ENCODE data around the gene SZT2.

SZT2 gene

DNA sequence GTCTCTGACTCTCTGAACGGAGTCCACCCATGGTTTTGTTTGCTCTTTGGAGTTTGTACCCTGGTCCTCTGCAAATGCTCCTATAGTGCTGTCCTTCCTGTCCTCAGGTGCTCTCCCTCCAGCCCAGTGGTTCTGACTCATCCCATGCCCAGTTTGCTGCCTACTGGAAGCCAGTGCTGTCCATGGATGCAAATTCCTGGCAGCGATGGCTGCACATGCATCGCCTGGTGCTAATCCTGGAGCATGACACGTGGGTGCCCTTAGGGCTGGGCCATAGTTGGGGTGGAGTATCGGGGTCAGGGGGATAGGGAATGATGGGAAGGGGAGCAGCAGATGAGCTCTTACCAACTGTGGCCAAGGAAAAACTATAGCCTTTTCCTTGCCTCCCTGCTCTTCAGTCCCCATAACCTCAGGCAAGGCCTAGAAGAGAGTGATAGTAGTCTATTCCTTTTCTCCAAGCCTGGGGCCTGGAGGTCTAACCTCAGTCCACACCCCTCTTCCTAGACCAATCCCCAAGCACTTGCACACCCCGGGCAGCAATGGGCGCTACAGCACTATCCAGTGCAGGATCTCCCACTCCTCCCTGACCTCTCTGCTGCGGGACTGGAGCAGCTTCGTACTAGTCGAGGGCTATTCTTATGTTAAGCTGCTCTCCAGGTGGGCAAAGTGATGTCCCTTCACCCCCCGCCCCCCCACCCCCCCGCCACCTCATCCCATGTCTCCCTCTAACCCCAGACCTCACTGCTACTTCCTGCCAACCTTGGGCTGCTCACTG, 32.5 kb downstream of the SZT2 start:
- Histone ChIP-seq H3K27ac (ENCODE audit: low read depth in 2 of 2, low read length in 2 of 2) (no peak overlapping the region), H3K4me1 (ENCODE audit: control insufficient read depth in 2 of 2, insufficient read depth in 2 of 2, low read length in 2 of 2) (peaks cover 0 to 3% of the 10 kb centered on the region in 2 donors), H3K27me3 (ENCODE audit: control insufficient read depth in 2 of 2, insufficient read depth in 2 of 2, low read length in 2 of 2) (no peaks in the 10 kb centered on the region), H3K4me3 (ENCODE audit: low read length in 2 of 2) (no peak overlapping the region), H3K9me3 (ENCODE audit: control insufficient read depth in 2 of 2, low read length in 2 of 2) (peaks cover 0 to 2% of the 10 kb centered on the region in 2 donors), H3K36me3 (ENCODE audit: control insufficient read depth in 2 of 2, insufficient read depth in 2 of 2, low read length in 2 of 2) (peaks cover 90 to 93% of the 10 kb centered on the region in 2 donors), H3K9ac (ENCODE audit: low read depth in 1 of 2, low read length in 2 of 2) (no peak overlapping the region)

- Histone ChIP-seq H3K4me3 (ENCODE audit: low read length in 2 of 2) (no peak overlapping the region), H3K4me1 (ENCODE audit: control insufficient read depth in 2 of 2, insufficient read depth in 2 of 2, low read length in 2 of 2) (peaks cover 0 to 3% of the 10 kb centered on the region in 2 donors), H3K36me3 (ENCODE audit: control insufficient read depth in 2 of 2, insufficient read depth in 2 of 2, low read length in 2 of 2) (peaks cover 92 to 94% of the 10 kb centered on the region in 2 donors), H3K27me3 (ENCODE audit: control insufficient read depth in 2 of 2, insufficient read depth in 2 of 2, low read length in 2 of 2) (no peaks in the 10 kb centered on the region), H3K9ac (ENCODE audit: low read depth in 1 of 2, low read length in 2 of 2) (no peak overlapping the region), H3K27ac (ENCODE audit: low read depth in 2 of 2, low read length in 2 of 2) (peak overlapping the region; percentile 60 to 63), H3K9me3 (ENCODE audit: control insufficient read depth in 2 of 2, low read length in 2 of 2) (peaks cover 0 to 2% of the 10 kb centered on the region in 2 donors)
These were observed 33.4 kb downstream of the SZT2 start for GRCh38 chr1:43422995-43423671.

DNA sequence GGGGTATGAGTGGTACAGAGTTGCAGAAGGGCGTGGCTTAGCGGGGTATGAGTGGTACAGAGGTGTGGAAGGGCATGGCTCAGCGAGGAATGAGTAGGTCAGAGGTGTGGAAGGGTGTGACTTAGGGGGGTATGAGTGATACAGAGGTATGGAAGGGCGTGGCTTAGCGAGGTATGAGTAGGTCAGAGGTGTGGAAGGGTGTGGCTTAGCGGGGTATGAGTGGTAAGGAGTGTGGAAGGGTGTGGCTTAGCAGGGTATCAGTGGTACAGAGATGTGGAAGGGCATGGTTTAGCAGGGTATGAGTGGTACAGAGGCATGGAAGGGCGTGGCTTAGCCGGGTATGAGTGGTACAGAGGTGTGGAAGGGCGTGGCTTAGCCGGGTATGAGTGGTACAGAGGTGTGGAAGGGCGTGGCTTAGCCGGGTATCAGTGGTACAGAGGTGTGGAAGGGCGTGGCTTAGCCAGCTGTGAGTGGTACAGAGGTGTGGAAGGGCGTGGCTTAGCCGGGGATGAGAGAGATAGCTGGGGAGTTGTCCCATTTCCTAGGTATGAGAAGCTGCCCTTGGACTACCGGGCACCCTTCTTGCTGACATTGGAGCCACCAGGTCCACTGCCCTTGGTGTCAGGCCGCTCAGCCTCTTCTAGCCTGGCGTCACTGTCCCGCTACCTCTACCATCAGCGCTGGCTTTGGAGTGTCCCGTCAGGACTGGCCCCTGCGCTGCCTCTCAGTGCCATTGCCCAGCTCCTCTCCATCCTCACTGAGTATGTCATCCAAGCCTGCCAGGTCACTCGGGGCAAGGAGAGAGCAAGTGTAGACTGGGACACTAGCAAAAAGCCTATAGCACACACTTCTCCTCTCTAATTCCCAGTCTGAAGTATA, 34.2 kb downstream of the SZT2 start:
- Histone ChIP-seq H3K4me3 (ENCODE audit: low read length in 2 of 2) (no peak overlapping the region), H3K27me3 (ENCODE audit: control insufficient read depth in 2 of 2, insufficient read depth in 2 of 2, low read length in 2 of 2) (no peaks in the 10 kb centered on the region), H3K36me3 (ENCODE audit: control insufficient read depth in 2 of 2, insufficient read depth in 2 of 2, low read length in 2 of 2) (peaks cover 91 to 94% of the 10 kb centered on the region in 2 donors), H3K4me1 (ENCODE audit: control insufficient read depth in 2 of 2, insufficient read depth in 2 of 2, low read length in 2 of 2) (peaks cover 0 to 3% of the 10 kb centered on the region in 2 donors), H3K27ac (ENCODE audit: low read depth in 2 of 2, low read length in 2 of 2) (peak overlapping the region; percentile 60 to 63), H3K9me3 (ENCODE audit: control insufficient read depth in 2 of 2, low read length in 2 of 2) (peaks cover 0 to 2% of the 10 kb centered on the region in 2 donors), H3K9ac (ENCODE audit: low read depth in 1 of 2, low read length in 2 of 2) (no peak overlapping the region)

- H3K4me3 ChIP-seq (ENCODE audit: low read length in 2 of 2): no peak overlapping the region
- no peaks in the 10 kb centered on the region for H3K27me3 ChIP-seq (ENCODE audit: control insufficient read depth in 2 of 2, insufficient read depth in 2 of 2, low read length in 2 of 2)
- H3K4me1 ChIP-seq (ENCODE audit: control insufficient read depth in 2 of 2, insufficient read depth in 2 of 2, low read length in 2 of 2): peaks cover 0 to 3% of the 10 kb centered on the region in 2 donors
- peaks cover 91 to 94% of the 10 kb centered on the region in 2 donors for H3K36me3 ChIP-seq (ENCODE audit: control insufficient read depth in 2 of 2, insufficient read depth in 2 of 2, low read length in 2 of 2)
- H3K9ac ChIP-seq (ENCODE audit: low read depth in 1 of 2, low read length in 2 of 2): no peak overlapping the region
- no peak overlapping the region for H3K27ac ChIP-seq (ENCODE audit: low read depth in 2 of 2, low read length in 2 of 2)
- peaks cover 0 to 2% of the 10 kb centered on the region in 2 donors for H3K9me3 ChIP-seq (ENCODE audit: control insufficient read depth in 2 of 2, low read length in 2 of 2)
These were observed 35.3 kb downstream of the SZT2 start for GRCh38 chr1:43425045-43425444.

DNA sequence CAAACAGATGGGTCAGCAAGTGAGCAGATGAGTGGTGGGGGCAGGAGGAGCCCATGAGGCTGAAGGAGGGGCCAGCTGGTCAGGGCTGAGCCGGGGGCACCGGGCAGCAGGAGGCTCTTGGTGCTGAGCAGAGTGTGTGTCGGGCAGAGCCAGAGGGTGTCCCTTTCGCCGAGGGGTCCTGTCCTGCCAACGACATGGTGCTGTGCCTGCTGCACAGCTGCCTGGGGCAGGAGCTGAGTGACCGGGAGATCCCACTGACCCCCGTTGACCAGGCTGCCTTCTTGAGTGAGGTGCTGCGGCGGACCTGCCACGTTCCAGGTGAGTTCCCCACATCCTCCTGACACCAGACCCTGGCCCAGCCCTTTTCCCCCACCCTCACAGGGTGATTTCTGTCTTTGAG, 36.5 kb downstream of the SZT2 start:
- H3K36me3 ChIP-seq (ENCODE audit: control insufficient read depth in 2 of 2, insufficient read depth in 2 of 2, low read length in 2 of 2): peaks cover 91 to 94% of the 10 kb centered on the region in 2 donors
- peaks cover 0 to 3% of the 10 kb centered on the region in 2 donors for H3K4me1 ChIP-seq (ENCODE audit: control insufficient read depth in 2 of 2, insufficient read depth in 2 of 2, low read length in 2 of 2)
- no peaks in the 10 kb centered on the region for H3K27me3 ChIP-seq (ENCODE audit: control insufficient read depth in 2 of 2, insufficient read depth in 2 of 2, low read length in 2 of 2)
- peaks cover 0 to 2% of the 10 kb centered on the region in 2 donors for H3K9me3 ChIP-seq (ENCODE audit: control insufficient read depth in 2 of 2, low read length in 2 of 2)
- H3K9ac ChIP-seq (ENCODE audit: low read depth in 1 of 2, low read length in 2 of 2): no peak overlapping the region
- no peak overlapping the region for H3K4me3 ChIP-seq (ENCODE audit: low read length in 2 of 2)
- H3K27ac ChIP-seq (ENCODE audit: low read depth in 2 of 2, low read length in 2 of 2): no peak overlapping the region

- no peaks in the 10 kb centered on the region for H3K27me3 ChIP-seq (ENCODE audit: control insufficient read depth in 2 of 2, insufficient read depth in 2 of 2, low read length in 2 of 2)
- no peak overlapping the region for H3K27ac ChIP-seq (ENCODE audit: low read depth in 2 of 2, low read length in 2 of 2)
- no peak overlapping the region for H3K9ac ChIP-seq (ENCODE audit: low read depth in 1 of 2, low read length in 2 of 2)
- H3K4me1 ChIP-seq (ENCODE audit: control insufficient read depth in 2 of 2, insufficient read depth in 2 of 2, low read length in 2 of 2): peaks cover 0 to 3% of the 10 kb centered on the region in 2 donors
- H3K36me3 ChIP-seq (ENCODE audit: control insufficient read depth in 2 of 2, insufficient read depth in 2 of 2, low read length in 2 of 2): peaks cover 92 to 95% of the 10 kb centered on the region in 2 donors
- peaks cover 0 to 2% of the 10 kb centered on the region in 2 donors for H3K9me3 ChIP-seq (ENCODE audit: control insufficient read depth in 2 of 2, low read length in 2 of 2)
- H3K4me3 ChIP-seq (ENCODE audit: low read length in 2 of 2): no peak overlapping the region
These were observed 37.8 kb downstream of the SZT2 start for GRCh38 chr1:43427524-43427923.

DNA sequence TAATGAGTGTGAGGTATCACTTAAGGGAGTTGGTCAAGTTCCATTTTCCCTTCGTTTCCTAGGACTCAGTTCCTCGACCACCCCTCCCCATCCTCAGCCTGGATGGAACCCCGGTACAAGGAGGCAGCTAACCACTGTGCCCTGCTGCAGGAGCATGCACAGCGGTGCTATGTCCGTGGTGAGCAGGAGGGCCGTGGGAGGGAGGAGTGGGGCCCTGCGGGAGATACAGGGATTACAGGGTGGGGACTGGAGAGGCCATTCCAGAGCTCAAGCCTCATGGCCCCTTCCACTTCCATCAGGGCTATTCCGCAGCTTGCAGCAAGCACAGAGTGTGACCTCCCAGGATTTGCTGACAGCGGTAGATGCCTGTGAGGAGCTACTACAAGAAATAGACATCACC, 38.2 kb downstream of the SZT2 start:
- H3K4me3 ChIP-seq (ENCODE audit: low read length in 2 of 2): no peak overlapping the region
- H3K9me3 ChIP-seq (ENCODE audit: control insufficient read depth in 2 of 2, low read length in 2 of 2): peaks cover 0 to 2% of the 10 kb centered on the region in 2 donors
- H3K27me3 ChIP-seq (ENCODE audit: control insufficient read depth in 2 of 2, insufficient read depth in 2 of 2, low read length in 2 of 2): no peaks in the 10 kb centered on the region
- peaks cover 92 to 95% of the 10 kb centered on the region in 2 donors for H3K36me3 ChIP-seq (ENCODE audit: control insufficient read depth in 2 of 2, insufficient read depth in 2 of 2, low read length in 2 of 2)
- H3K27ac ChIP-seq (ENCODE audit: low read depth in 2 of 2, low read length in 2 of 2): no peak overlapping the region
- H3K9ac ChIP-seq (ENCODE audit: low read depth in 1 of 2, low read length in 2 of 2): no peak overlapping the region
- peaks cover 0 to 3% of the 10 kb centered on the region in 2 donors for H3K4me1 ChIP-seq (ENCODE audit: control insufficient read depth in 2 of 2, insufficient read depth in 2 of 2, low read length in 2 of 2)

DNA sequence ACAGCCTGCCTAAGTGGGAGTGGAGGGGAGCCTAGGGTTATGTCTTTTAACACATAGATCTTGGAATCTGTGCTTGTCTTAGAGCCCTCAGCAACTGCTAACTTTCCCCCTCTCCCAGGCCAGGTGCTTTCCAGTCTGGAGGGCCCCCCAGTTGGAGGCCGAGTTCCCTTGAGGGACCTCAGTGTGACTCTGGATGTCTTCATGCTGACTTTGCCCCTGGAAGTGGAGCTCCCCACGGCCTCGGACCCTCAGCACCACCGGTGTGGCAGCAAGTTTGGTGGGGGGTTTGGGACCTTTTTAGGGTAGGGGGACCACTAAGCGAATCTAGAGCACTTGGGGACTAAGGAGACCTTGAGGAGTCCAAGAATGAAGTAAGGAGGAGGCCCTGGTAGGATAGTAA, 41.1 kb downstream of the SZT2 start:
- Histone ChIP-seq H3K9me3 (ENCODE audit: control insufficient read depth in 2 of 2, low read length in 2 of 2) (no peaks in the 10 kb centered on the region), H3K9ac (ENCODE audit: low read depth in 1 of 2, low read length in 2 of 2) (no peak overlapping the region), H3K27me3 (ENCODE audit: control insufficient read depth in 2 of 2, insufficient read depth in 2 of 2, low read length in 2 of 2) (no peaks in the 10 kb centered on the region), H3K36me3 (ENCODE audit: control insufficient read depth in 2 of 2, insufficient read depth in 2 of 2, low read length in 2 of 2) (peaks cover 87 to 96% of the 10 kb centered on the region in 2 donors), H3K27ac (ENCODE audit: low read depth in 2 of 2, low read length in 2 of 2) (no peak overlapping the region), H3K4me1 (ENCODE audit: control insufficient read depth in 2 of 2, insufficient read depth in 2 of 2, low read length in 2 of 2) (no peaks in the 10 kb centered on the region), H3K4me3 (ENCODE audit: low read length in 2 of 2) (no peak overlapping the region)

DNA sequence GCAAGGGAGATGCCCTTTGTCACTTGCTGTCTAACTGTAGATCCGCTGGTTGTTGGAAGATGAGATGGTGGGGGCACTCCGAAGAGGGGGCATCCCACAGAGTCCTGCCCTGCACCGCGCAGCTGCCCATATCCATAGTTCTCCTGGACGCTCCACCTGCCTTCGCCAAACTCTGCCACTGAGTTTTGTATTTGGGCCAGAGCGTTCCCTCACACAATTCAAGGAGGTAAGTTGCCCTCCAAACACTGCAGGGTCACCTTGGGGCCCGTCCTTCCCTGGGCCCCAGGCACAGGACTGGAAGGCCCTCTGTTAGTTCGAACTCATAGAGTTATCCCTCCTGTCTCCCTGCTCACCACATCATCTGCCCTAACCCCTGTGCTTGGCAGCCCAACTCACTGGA, 42.0 kb downstream of the SZT2 start:
- Histone ChIP-seq H3K4me3 (ENCODE audit: low read length in 2 of 2) (no peak overlapping the region), H3K27me3 (ENCODE audit: control insufficient read depth in 2 of 2, insufficient read depth in 2 of 2, low read length in 2 of 2) (no peaks in the 10 kb centered on the region), H3K4me1 (ENCODE audit: control insufficient read depth in 2 of 2, insufficient read depth in 2 of 2, low read length in 2 of 2) (no peaks in the 10 kb centered on the region), H3K27ac (ENCODE audit: low read depth in 2 of 2, low read length in 2 of 2) (no peak overlapping the region), H3K9me3 (ENCODE audit: control insufficient read depth in 2 of 2, low read length in 2 of 2) (no peaks in the 10 kb centered on the region), H3K36me3 (ENCODE audit: control insufficient read depth in 2 of 2, insufficient read depth in 2 of 2, low read length in 2 of 2) (peaks cover 79 to 95% of the 10 kb centered on the region in 2 donors), H3K9ac (ENCODE audit: low read depth in 1 of 2, low read length in 2 of 2) (no peak overlapping the region)

Data from mucosa of rectum (tissue), 2 donors.